Measurements from ENCODE around the gene SMARCA5.

The SMARCA5 gene

GRCh38 chr4:143481361-143481760, 32.1 kb upstream of the SMARCA5 start:
- TF ChIP-seq ZNF324 (tag by site-specific recombination; IDR thresholded peaks at IDR 0.05) (no peak), ZNF747 (tag by site-specific recombination; IDR thresholded peaks at IDR 0.05) (no peak), ZNF660 (tag by site-specific recombination; IDR thresholded peaks at IDR 0.05) (no peak), PRDM10 (tag by site-specific recombination; IDR thresholded peaks at IDR 0.05) (no peak), ZBTB8A (tag by site-specific recombination; IDR thresholded peaks at IDR 0.05) (no peak), ZNF792 (tag by site-specific recombination; IDR thresholded peaks at IDR 0.05) (no peak), ZNF148 (tag by site-specific recombination; IDR thresholded peaks at IDR 0.05; ENCODE audit: borderline replicate concordance) (no peak), ZNF37A (tag by site-specific recombination; IDR thresholded peaks at IDR 0.05) (no peak), ZNF639 (tag by site-specific recombination; IDR thresholded peaks at IDR 0.05) (no peak), RBAK (tag by site-specific recombination; IDR thresholded peaks at IDR 0.05) (no peak), ZNF23 (tag by site-specific recombination; IDR thresholded peaks at IDR 0.05; ENCODE audit: borderline replicate concordance) (no peak), ZNF404 (tag by site-specific recombination; IDR thresholded peaks at IDR 0.05) (no peak), ZNF266 (tag by site-specific recombination; IDR thresholded peaks at IDR 0.05; ENCODE audit: low read depth) (no peak), PATZ1 (tag by site-specific recombination; IDR thresholded peaks at IDR 0.05) (no peak), KLF7 (tag by site-specific recombination; IDR thresholded peaks at IDR 0.05; ENCODE audit: borderline replicate concordance) (no peak), KLF8 (tag by site-specific recombination; IDR thresholded peaks at IDR 0.05) (no peak)
- Histone ChIP-seq H3K9me3 (ENCODE audit: control insufficient read depth, insufficient read depth, low read depth, low read length) (no peaks in the 10 kb centered on the region), H3K36me3 (ENCODE audit: control insufficient read depth in 2 of 2, insufficient read depth in 1 of 2, low read length in 2 of 2) (no peaks in the 10 kb centered on the region), H3K4me1 (ENCODE audit: control insufficient read depth, insufficient read depth, low read length) (no peaks in the 10 kb centered on the region), H3K27ac (ENCODE audit: extremely low read depth, low read depth, low read length) (no peak overlapping the region), H3K4me3 (ENCODE audit: low read depth, low read length) (no peak overlapping the region)
- POLR2A ChIA-PET: no interaction called here
- CTCF ChIA-PET: interaction anchor here (0.5 kb wide), 1 partner anchor 455 kb away, joined by 3 read pairs; no protein-coding TSS in a partner anchor

- POLR2A ChIA-PET: no interaction called here
- Histone ChIP-seq H3K36me3 (ENCODE audit: control insufficient read depth in 2 of 2, insufficient read depth in 1 of 2, low read length in 2 of 2) (no peaks in the 10 kb centered on the region), H3K27ac (ENCODE audit: extremely low read depth, low read depth, low read length) (no peak overlapping the region), H3K4me3 (ENCODE audit: low read depth, low read length) (no peak overlapping the region), H3K9me3 (ENCODE audit: control insufficient read depth, insufficient read depth, low read depth, low read length) (no peaks in the 10 kb centered on the region), H3K4me1 (ENCODE audit: control insufficient read depth, insufficient read depth, low read length) (no peaks in the 10 kb centered on the region)
- CTCF ChIA-PET: no interaction called here
- TF ChIP-seq ZNF654 (tag by site-specific recombination; IDR thresholded peaks at IDR 0.05; ENCODE audit: low read depth): peak; percentile 67
- no peak for TF ChIP-seq ZNF350 (tag by site-specific recombination; IDR thresholded peaks at IDR 0.05)
Observed at GRCh38 chr4:143482840-143483239, 30.7 kb upstream of the SMARCA5 start.
